Thyroid gland (tissue), 4 donors: ENCODE data around the gene BMP5.

Source experiments
- POLR2A ChIP-seq, 2 donors: fragments of 450-650 bp; IDR thresholded peaks; one replicate each; pipeline ENCODE4 v1.6.1; 2017; ENCODE audit warnings: antibody characterized with exemption in 2 of 2, mild to moderate bottlenecking in 2 of 2, moderate library complexity in 1 of 2
- TF ChIP-seq, protein P1 (sequence below), 6 experiments: fragments of 200-600 bp in 3 of 6; fragments of 450-650 bp in 3 of 6; sonication (generic) in 3 of 6; IDR thresholded peaks; one replicate each; pipeline ENCODE4 v1.5.1; 2016 to 2019; ENCODE audit warnings: antibody characterized with exemption in 6 of 6, mild to moderate bottlenecking in 2 of 6, inconsistent platforms in 1 of 6, moderate library complexity in 1 of 6

DNA sequence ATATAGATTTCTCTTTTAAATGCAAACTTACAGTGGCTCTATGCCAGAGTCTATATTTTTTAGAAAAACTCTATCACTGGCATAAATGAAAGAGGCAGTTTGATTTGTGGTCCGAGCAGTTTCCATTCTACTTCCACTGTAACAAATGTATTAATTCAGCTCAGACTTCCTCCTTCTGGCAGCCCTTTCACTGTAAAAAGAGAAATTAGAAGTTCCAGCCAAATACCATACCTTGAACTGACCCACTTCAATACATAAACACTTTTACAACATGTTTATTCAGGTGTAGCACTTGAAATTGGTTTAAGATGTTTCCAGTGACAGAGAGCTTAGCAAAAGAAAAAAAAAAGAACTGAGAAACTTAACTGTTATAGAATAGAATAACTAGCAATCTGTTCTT, 99.3 kb downstream of the BMP5 start:
- TF ChIP-seq, protein P1, sequence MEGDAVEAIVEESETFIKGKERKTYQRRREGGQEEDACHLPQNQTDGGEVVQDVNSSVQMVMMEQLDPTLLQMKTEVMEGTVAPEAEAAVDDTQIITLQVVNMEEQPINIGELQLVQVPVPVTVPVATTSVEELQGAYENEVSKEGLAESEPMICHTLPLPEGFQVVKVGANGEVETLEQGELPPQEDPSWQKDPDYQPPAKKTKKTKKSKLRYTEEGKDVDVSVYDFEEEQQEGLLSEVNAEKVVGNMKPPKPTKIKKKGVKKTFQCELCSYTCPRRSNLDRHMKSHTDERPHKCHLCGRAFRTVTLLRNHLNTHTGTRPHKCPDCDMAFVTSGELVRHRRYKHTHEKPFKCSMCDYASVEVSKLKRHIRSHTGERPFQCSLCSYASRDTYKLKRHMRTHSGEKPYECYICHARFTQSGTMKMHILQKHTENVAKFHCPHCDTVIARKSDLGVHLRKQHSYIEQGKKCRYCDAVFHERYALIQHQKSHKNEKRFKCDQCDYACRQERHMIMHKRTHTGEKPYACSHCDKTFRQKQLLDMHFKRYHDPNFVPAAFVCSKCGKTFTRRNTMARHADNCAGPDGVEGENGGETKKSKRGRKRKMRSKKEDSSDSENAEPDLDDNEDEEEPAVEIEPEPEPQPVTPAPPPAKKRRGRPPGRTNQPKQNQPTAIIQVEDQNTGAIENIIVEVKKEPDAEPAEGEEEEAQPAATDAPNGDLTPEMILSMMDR (IDR thresholded peaks at IDR 0.05) = no peak
- no peak for TF ChIP-seq POLR2A (IDR thresholded peaks at IDR 0.05)
